Nephron progenitor cell (in vitro differentiated cells): ENCODE measurements around the gene AGBL4.

Experiments used
- DNase-seq: peaks from one replicate; pipeline ENCODE4 v3.0.0; 2021
- H3K27ac Mint-ChIP-seq: 2 replicates; pipeline ENCODE4 v1.8.0; 2021; ENCODE audit warnings: mild to moderate bottlenecking, moderate library complexity, mixed read lengths
- H3K27me3 Mint-ChIP-seq: 2 replicates; pipeline ENCODE4 v1.8.0; 2021; ENCODE audit warnings: mild to moderate bottlenecking, low read depth, mixed read lengths; ENCODE audit not compliant: poor library complexity
- H3K36me3 Mint-ChIP-seq: 2 replicates; pipeline ENCODE4 v1.8.0; 2021; ENCODE audit warnings: low read depth, mixed read lengths
- H3K4me1 Mint-ChIP-seq: 2 replicates; pipeline ENCODE4 v1.8.0; 2021; ENCODE audit warnings: mixed read lengths
- H3K4me3 Mint-ChIP-seq: 2 replicates; pipeline ENCODE4 v1.8.0; 2021; ENCODE audit warnings: mild to moderate bottlenecking, moderate library complexity, mixed read lengths
- H3K9me3 Mint-ChIP-seq: 2 replicates; pipeline ENCODE4 v1.8.0; 2021; ENCODE audit warnings: mild to moderate bottlenecking, moderate library complexity, mixed read lengths
- CTCF ChIP-seq: fragments of 200-600 bp; sonication (generic); IDR thresholded peaks from 2 replicates; pipeline ENCODE4 v1.5.0; 2021; ENCODE audit warnings: antibody characterized with exemption

AGBL4 gene

GRCh38 chr1:49163031-49163430, 860.7 kb downstream of the AGBL4 start:
- no peak for DNase-seq
- Mint-ChIP-seq H3K27ac (no peak overlapping the region), H3K4me3 (no peak overlapping the region), H3K36me3 (no peaks in the 10 kb centered on the region), H3K9me3 (peaks cover 70% of the 10 kb centered on the region), H3K27me3 (no peaks in the 10 kb centered on the region), H3K4me1 (no peaks in the 10 kb centered on the region)
- no peak for TF ChIP-seq CTCF

GRCh38 chr1:49160677-49161076, 863.1 kb downstream of the AGBL4 start:
- no peak for DNase-seq
- H3K4me1 Mint-ChIP-seq: no peaks in the 10 kb centered on the region
- peaks cover 82% of the 10 kb centered on the region for H3K9me3 Mint-ChIP-seq
- H3K27me3 Mint-ChIP-seq: no peaks in the 10 kb centered on the region
- TF ChIP-seq CTCF: no peak
- no peak overlapping the region for H3K4me3 Mint-ChIP-seq
- H3K36me3 Mint-ChIP-seq: no peaks in the 10 kb centered on the region
- H3K27ac Mint-ChIP-seq: no peak overlapping the region

GRCh38 chr1:49136738-49137251, 887.0 kb downstream of the AGBL4 start:
- H3K27ac Mint-ChIP-seq: no peak overlapping the region
- H3K4me3 Mint-ChIP-seq: no peak overlapping the region
- no peaks in the 10 kb centered on the region for H3K36me3 Mint-ChIP-seq
- H3K9me3 Mint-ChIP-seq: peaks cover 73% of the 10 kb centered on the region
- no peak for DNase-seq
- no peak for TF ChIP-seq CTCF
- no peaks in the 10 kb centered on the region for H3K4me1 Mint-ChIP-seq
- H3K27me3 Mint-ChIP-seq: no peaks in the 10 kb centered on the region

- Mint-ChIP-seq H3K9me3 (peaks cover 54% of the 10 kb centered on the region), H3K4me1 (no peaks in the 10 kb centered on the region), H3K27ac (no peak overlapping the region), H3K36me3 (no peaks in the 10 kb centered on the region), H3K4me3 (no peak overlapping the region), H3K27me3 (no peaks in the 10 kb centered on the region)
- DNase-seq: no peak
- no peak for TF ChIP-seq CTCF
These were observed 898.0 kb downstream of the AGBL4 start for GRCh38 chr1:49125746-49126145.

- Mint-ChIP-seq H3K4me3 (no peak overlapping the region), H3K27ac (no peak overlapping the region), H3K4me1 (no peaks in the 10 kb centered on the region), H3K36me3 (no peaks in the 10 kb centered on the region), H3K9me3 (peaks cover 88% of the 10 kb centered on the region), H3K27me3 (peaks cover 8% of the 10 kb centered on the region)
- no peak for TF ChIP-seq CTCF
- no peak for DNase-seq
These were observed 911.8 kb downstream of the AGBL4 start for GRCh38 chr1:49111931-49112330.

GRCh38 chr1:49106445-49106844, 917.3 kb downstream of the AGBL4 start:
- H3K27me3 Mint-ChIP-seq: no peaks in the 10 kb centered on the region
- no peak overlapping the region for H3K4me3 Mint-ChIP-seq
- H3K4me1 Mint-ChIP-seq: no peaks in the 10 kb centered on the region
- DNase-seq: no peak
- H3K36me3 Mint-ChIP-seq: no peaks in the 10 kb centered on the region
- no peak for TF ChIP-seq CTCF
- peaks cover 65% of the 10 kb centered on the region for H3K9me3 Mint-ChIP-seq
- no peak overlapping the region for H3K27ac Mint-ChIP-seq
